Measurements from ENCODE around the gene CDH15.
"Not testable (repeated sequence)": the region's sequence is repeated elsewhere in the genome, so short reads cannot be mapped to it uniquely, and the experiment has no call there.

The CDH15 gene

DNA sequence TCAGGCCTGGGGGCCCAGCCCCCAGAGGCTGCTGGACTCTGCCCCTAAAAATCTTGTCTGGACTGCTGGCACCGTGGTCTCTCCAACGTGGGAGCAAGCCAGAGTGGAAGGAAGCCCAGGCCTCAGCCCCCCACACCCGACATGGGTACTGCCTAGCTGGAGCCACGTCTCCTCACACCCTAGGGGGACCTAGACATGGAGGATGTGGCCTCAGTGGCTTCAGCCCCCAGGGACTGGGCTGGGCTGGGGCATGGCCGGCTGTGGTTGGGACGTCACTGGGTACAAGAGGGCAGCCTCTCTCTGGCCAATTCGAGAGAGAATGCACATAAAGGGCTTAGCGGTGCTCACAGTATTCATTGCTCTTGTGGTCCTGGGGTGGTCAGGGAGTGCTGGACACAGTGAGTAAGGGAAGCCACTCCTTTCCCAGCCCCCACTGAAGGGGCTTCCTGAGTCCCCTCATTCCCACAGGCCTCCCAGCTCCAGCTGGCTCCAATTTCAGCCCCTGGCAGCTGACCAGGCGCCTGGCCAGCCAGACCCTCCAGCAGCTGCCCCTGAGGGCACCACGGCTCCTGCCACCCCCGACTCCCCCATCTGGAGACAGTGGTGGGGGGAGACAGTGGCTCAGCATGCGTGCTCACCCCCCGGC is 1.1 kb downstream of the CDH15 start:
- DNase-seq (ENCODE audit: low read depth in 2 of 2): no peak

DNA sequence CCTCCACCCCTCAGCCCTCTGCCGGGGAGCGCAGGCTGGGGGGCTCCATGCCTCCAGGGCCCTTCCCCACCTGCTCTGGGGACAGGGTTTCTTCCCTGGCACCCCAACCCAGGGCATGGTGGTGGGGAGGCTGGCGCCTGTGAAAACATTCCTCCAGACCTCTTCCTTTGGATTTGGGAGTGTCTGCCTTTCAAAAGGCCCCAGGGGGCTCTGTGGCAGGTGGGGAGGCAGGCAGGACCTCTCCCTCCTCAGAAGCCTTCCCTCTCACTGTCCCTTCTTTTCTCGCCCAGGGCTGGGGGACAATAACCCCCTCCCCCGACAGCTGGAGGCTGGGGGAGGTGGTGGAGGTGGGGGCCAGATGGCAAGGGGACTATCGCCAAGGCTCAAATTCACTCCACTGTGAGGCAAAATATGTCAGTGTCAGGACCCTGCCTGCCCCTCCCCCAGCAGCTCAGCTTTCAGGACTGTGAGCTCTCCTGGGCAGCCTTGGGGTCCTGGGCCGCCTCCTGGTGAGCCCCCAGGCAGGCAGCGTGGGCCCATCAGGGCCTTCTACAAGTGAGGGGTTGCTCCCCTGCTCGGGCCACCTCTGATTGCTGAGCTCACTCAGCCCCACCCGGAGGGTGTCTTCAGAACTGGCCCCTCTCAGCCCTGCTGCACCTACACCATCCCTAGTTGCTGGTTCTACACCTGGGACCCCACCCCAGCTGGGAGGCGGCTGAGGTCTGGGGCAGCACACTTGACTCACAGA is 1.8 kb downstream of the CDH15 start:
- no peak for DNase-seq (ENCODE audit: low read depth in 2 of 2)

DNA sequence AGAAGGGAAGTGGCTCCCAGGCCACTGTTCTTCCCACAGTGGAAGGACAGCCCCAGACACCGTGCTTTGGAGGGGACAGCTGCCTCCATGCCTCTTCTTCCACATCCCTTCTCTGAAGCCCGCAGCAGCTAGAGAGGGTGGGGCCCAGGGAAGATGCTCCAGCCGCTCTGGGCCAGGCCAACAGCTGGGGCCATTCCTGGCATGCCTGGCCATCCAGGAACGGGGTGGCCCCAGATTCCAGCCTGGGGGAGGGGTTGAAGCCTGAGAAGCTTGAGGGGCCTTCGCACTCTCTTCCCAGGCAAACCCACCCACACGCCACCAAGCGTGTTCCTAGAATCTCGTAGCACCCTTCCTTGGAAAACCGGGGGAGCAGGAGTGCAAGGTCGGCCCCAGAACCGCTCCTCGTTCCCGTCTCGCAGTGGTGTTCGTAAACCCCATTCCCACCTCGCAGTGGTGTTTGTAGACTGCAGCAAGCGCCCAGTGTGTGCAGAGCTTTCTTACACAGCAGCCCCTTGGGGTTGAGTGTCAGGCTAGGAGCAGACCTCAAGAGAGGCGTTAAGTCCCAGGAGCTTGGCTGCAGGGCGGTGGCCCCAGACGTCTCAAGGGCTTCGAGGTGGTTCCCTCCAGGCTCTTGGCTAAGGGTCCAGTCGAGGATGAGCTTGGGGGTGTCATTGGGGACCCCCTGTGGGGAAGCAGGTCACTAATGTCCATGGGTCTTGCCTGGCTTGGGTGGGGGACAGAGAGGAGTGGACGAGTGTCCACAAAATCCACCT is 2.7 kb downstream of the CDH15 start:
- no peak for DNase-seq (ENCODE audit: low read depth in 2 of 2)

DNA sequence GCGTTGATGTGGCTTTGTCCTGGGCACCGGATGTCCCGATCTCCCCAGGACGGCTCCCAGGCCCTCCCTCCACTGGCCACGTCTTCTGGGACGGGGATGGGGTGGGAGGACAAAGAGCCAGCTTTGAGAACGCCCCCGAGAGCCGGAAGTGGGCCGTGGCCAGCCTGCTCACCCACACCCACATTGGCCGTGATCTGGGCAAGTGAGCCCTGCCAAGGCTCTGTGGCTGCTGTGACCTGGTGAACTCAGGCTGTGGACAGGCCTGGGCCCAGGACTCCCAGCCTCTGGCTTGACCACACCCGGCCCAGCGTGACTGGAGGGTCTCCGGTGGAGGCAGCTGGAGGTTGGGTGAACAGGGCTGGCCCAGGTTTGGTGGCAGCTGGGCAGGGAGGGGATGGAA is 3.3 kb downstream of the CDH15 start:
- no peak for DNase-seq (ENCODE audit: low read depth in 2 of 2)

DNA sequence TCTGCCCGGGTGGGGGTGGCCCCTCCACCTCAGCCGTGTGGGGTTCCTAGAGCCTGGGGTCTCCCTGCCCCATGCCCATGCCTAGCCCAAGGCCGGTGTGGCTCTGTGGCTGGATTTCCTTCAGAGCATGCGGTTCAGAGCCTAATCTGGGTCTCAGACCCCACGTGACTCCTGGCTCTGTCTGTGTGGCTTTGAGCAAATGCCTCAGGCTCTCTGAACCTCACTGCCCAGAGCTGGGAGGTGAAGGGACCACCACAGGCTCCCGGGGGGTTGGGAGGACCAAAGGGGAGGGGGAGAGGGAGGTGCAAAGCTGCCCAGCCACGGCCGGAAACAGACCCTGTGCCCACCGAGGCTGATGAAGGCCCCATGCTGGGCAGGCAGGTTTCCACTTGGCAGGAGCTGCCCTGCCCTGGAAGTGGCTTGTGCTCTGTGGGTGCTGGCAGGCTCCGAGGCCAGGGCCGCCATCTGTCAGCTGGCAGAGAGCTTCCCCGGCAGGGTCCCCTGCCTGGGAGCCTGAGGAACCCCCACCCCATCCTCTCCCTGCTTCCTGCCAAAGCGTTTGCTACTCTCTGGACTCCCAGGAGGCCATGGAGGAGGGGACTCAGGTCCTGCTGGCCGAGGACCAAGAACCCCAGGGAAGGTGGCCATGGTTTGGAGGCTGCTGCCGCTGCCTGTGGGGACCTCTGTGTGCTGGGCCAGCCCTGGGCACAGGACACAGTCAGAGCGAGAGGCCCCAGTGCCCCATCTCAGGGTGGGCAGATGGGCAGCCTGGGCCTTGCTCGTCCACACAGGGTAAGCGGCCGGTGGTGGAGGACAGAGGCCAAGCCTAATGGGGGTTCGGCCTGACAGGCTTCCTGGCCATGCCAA is 4.0 kb downstream of the CDH15 start:
- DNase-seq (ENCODE audit: low read depth in 2 of 2): no peak

DNA sequence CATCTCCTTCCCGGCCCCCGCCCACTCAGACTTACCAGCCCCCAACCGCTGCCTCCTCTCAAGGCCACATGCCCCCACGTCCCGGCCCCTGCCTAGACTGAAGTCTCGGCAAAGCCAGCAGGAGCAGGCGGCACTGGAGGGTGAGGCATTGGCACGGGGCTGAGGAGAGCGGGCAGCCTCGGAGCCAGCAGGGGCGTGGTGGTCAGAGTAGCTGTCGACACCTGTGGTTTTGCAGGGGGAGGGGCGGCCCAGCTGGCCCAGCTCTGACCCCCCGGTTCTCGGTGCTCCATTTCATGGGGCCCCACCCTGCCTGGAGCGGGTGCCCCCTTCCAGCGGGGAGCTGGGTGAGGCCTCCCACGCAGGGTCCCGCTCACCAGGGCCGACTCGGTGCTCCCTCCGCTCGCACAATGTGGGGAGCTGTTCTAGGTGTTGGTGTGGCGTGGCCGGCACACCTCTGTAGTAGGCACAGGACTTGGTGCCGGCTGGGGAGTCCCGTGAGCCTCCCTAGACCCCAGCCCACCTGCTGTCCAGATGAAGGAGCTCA is 4.7 kb downstream of the CDH15 start:
- no peak for DNase-seq (ENCODE audit: low read depth in 2 of 2)

DNA sequence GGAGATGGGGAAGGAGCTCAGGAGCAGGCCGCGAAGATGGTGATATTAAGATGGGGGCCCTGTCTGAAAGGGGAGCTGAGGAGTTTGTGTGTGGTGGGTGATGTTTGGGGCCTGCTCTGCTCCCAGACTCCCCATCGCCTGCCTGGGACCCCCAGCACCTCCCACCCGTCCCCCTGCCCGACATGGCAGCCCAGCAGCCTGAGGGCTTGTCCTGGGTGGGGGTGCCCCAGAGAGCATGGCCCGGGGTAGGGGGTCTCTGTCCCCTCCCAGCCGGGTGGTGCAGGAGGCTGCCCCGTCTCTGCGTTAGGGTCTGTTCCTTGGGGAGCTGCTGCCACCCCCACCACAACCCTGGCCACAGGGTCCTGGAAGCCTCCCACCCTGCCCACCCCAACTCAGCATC is 5.2 kb downstream of the CDH15 start:
- no peak for DNase-seq (ENCODE audit: low read depth in 2 of 2)

DNA sequence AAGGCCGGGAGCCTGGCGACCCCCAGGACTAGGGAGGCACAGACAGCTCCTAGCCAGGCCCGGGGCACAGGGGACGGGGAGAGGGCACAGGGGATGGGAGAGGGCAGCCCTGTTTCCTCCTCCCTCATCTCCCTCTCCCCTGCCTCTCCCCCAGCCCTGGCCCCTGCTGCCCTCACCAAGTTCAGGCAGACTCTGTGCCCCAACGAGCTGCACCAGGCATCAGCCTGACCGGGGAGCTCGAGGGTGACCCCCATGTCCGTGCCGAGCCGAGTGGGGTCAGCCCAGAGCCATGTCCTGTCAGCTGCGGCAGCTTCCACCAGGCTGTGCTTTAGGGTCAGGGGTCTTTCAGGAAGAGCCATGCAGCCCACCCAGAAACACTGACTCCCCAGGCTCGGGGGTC is 6.0 kb downstream of the CDH15 start:
- no peak for DNase-seq (ENCODE audit: low read depth in 2 of 2)

DNA sequence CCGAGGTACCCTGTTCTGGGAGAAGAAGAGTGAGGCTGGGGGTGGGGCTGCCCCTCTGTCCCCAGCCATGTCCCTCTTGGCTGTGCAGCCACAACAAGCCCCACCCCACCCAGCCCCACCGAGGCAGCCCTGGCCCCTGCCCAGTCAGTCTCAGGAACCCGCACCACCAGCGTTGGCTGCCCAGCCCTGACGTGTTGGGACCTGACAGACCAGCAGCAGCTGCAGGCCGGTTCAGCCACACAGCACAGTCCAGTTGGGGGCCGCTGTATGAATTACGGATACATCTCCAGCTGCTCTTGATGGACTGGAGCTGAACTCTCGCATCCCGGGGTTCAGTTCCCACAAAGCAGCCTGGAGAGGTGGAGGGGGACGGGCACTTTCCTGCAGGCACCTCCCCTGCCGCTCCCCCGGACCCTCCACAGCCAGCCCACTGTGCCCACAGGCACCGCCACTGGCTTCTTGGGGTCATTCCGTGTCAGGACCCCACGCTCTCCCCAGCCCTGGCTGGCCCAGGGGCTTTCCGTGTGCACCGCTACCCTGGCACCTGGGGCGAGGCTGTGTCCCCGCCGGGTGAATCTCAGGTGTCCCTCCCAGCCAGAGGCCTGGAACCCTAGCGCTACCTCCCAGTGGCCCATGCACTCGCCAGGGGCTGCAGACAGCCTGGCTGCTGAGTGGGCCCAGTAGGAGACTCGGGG is 7.1 kb downstream of the CDH15 start:
- no peak for DNase-seq (ENCODE audit: low read depth in 2 of 2)

DNA sequence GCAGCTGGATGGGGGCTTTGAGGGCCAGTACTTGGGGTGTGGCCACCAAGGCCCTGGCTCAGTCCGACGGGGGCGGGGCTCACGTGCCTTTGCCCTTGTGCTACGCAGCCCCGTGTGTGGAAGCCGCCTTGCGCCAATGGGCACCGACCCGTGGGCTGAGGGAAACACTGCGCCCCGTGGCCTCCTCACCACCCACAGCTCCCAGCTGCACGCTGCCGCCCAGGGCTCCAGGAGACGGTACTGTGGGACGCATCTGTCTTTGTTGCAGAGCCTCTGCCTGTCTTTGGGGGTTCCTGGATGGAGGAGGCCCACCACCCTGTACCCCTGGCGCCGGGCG is 7.6 kb downstream of the CDH15 start:
- no peak for DNase-seq (ENCODE audit: low read depth in 2 of 2)

DNA sequence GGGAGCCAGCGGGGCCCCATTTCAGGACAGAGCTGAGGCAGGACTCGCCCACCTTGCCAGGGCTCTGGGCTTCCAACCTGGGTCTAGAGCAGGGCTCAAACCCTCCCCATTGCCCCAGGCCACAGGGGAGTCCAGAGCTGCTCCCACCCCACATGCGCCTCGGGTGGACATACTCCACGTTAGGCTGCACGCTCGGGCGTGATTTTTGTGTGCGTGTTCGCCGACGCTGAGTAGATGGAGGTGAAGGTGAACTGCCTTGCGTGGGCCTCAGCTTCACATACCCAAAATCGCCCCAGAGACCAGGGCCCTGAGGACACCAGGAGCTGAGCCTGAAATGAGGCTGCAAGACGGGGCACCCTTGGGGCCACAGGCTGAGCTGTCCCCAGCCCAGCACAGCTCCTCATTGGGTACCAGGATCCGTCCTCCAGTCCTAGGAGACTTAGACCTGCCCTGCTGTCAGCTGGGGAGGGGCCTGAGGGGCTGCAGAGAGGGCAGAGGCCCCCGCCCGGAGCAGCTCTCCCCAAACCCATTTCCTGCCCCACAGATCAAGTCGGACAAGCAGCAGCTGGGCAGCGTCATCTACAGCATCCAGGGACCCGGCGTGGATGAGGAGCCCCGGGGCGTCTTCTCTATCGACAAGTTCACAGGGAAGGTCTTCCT is 8.2 kb downstream of the CDH15 start:
- DNase-seq (ENCODE audit: low read depth in 2 of 2): no peak

DNA sequence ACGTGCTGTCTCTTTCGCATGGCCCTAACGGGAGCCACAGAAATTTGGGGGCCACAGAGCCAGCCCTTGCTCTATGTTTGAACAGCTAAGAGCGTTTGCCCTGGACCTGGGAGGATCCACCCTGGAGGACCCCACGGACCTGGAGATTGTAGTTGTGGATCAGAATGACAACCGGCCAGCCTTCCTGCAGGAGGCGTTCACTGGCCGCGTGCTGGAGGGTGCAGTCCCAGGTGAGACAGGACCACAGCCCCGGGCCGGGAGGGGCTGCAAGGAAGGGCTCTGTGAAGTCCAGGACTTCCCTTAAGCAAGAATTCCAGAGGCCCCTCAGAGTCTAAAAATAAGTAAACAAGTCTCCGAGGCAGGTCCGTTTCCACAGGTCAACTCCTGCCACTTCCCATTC is 11.9 kb downstream of the CDH15 start:
- no peak for DNase-seq (ENCODE audit: low read depth in 2 of 2)

DNA sequence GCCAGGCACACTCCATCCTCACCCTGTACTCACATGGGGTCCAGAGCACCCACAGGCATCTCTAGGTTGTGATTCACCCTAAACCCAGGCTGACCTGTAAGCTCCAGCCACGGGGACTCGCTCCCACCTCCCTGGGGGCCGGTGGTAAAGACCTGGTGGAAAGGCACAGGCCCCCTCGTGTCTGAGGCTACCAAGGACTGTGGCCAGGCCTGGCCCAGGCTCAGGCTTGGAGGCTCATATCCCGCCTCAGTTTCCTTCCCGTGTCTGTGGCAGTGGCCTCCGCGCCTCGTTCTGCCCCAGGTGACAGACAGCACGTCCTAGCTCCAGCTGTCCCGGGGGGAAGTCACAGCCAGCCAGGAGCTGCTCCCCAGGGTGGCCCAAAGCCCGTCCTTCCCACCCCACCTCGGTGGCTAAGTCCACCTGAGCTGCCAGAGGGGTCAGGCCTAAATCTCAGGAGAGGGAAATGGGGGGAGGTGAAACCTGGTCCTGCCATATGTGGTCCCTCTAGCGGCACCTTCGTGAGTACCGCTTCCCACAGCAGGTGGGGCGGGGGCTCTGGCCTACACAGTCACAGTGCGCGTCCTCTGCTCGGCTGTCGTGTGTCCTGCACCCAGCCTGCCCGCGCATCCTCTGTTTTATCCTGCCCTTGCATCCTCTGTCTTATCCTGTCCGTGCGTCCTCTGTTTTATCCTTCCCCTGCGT is 12.6 kb downstream of the CDH15 start:
- no peak for DNase-seq (ENCODE audit: low read depth in 2 of 2)

DNA sequence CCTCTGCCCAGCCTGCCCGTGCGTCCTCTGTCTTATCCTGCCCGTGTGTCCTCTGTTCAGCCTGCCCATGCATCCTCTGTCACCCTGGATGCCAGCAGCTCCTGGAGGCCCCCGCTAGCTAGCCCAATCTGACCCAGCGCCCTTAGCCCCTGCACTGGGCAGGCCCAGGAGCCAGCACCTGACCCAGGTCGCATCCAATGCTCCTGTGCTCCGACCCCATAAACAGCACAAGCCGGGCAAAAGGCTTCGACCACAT is 13.1 kb downstream of the CDH15 start:
- no peak for DNase-seq (ENCODE audit: low read depth in 2 of 2)

DNA sequence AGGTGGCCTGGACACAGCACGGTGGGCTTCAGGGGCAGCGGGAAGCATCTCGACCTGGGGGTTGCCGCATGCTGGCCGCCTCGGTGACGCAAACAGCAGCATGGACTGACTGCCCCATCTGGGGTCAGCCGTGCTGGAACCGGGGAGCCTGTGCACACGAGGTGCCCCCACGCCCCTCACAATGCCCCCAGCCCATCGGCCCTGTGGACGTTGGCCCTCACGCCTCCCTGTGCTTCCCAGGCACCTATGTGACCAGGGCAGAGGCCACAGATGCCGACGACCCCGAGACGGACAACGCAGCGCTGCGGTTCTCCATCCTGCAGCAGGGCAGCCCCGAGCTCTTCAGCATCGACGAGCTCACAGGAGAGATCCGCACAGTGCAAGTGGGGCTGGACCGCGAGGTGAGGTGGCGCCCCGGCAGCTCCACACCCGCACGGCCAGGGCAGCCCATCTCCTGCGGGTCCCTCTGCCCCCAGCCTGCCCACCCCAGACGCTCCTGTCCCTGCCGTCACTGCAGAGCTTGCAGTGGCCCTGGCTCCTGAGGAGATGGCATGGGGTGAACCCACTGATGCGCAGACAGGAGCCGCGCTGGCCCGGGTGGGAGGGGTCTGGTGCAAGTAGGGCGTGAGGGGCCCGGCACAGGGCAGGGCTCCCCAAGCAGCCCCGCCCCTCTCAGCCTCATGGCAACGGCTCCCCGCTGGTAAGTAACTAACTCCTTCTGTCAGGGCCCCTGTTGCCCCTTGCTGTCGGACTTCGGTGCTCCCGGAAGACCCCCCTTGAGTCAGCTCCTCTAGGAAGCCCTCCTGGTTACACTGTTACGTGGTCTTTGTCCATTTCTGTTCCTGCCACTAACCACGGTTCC is 13.6 kb downstream of the CDH15 start:
- no peak for DNase-seq (ENCODE audit: low read depth in 2 of 2)

DNA sequence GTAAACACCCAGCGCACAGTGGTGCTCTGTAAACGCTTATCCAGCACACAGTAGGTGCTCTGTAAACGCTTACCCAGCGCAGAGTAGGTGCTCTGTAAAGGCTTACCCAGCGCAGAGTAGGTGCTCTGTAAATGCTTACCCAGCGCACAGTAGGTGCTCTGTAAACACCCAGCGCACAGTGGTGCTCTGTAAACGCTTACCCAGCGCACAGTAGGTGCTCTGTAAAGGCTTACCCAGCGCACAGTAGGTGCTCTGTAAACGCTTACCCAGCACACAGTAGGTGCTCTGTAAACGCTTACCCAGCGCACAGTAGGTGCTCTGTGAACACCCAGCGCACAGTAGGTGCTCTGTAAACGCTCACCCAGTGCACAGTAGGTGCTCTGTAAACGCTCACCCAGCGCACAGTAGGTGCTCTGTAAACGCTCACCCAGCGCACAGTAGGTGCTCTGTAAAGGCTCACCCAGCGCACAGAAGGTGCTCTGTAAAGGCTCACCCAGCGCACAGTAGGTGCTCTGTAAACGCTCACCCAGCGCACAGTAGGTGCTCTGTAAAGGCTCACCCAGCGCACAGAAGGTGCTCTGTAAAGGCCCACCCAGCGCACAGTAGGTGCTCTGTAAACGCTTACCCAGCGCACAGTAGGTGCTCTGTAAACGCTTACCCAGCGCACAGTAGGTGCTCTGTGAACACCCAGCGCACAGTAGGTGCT is 14.5 kb downstream of the CDH15 start:
- DNase-seq (ENCODE audit: low read depth in 2 of 2): not testable (repeated sequence)

DNA sequence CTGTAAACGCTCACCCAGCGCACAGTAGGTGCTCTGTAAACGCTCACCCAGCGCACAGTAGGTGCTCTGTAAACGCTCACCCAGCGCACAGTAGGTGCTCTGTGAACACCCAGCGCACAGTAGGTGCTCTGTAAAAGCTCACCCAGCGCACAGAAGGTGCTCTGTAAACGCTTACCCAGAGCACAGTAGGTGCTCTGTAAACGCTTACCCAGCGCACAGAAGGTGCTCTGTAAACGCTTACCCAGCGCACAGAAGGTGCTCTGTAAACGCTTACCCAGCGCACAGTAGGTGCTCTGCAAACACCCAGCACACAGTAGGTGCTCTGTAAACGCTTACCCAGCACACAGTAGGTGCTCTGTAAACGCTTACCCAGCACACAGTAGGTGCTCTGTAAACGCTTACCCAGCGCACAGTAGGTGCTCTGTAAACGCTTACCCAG is 15.1 kb downstream of the CDH15 start:
- not testable (repeated sequence) for DNase-seq (ENCODE audit: low read depth in 2 of 2)

DNA sequence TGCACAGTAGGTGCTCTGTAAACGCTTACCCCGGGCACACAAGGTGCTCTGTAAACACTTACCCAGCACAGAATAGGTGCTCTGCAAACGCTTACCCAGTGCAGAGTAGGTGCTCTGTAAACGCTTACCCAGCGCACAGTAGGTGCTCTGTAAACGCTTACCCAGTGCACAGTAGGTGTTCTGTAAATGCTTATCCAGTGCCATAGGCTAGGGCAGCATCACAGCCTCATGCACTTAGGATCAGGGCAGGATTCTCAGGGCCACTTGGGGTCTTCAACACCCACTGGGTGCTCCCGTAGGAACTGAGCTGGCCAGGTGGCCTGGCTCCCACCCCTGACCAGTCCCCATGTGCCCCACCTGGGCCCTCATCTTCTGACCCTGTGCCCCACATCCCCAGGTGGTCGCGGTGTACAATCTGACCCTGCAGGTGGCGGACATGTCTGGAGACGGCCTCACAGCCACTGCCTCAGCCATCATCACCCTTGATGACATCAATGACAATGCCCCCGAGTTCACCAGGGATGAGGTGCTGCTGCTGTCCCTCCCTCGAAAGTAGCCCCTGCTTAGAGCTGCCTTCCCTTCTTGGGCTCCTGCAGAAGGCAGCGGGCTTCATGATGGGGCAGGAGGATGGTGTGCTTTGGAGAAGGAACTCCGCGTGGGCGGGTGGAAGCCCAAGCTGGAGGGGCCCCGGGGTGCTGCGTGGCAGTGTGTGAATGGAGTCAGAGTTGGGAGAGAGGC is 15.7 kb downstream of the CDH15 start:
- DNase-seq (ENCODE audit: low read depth in 2 of 2): no peak
